Activated CD4-positive, alpha-beta T cell treated with anti-CD3 and anti-CD28 coated beads, Interleukin-2, amount 50 U/mL, for 1 hour (primary cell): ENCODE data around the gene MAML3.

Experiments used
- DNase-seq: peaks from one replicate; pipeline ENCODE4 v3.0.0-alpha.2; 2020

Gene MAML3

DNA sequence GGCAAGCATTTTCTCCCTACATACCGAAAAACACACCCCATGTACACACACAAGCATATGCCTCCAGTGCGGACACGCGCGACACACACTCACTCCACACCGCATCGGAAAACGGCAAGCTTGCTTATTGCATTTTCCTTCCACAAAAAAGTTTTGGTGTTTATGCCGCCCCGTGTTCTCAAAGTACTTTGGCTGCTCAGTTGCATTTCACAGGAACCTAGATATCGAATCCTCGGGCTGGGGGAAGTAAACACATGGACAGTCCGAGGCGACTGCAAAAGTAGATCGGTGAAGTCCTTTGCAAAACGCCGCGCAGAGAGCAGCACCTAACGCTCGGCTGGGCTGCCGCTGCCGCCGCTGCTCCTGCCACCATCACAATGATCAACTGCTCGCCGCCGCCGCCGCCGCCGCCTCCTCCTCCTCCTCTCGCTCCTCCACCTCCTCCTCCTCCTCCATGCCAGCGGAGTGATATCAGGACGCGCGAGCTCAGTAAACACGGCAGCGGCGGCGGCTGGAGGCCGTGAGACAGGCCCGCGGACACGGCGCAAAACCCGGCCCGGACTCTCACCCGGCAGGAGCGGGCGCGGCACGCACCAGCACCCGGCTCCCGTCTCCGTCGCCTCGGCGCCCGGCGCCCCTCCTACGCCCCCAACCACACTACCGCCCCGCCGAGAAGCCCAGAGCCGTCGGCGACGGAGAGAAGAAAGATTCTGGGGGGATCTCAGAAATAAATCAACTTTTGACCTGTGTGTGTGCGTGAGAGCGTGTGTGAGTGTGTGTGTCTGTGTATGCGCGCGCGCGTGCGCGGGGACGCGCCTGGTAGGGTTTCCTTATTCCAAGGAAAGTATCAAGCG, at the start of gene MAML3:
Gene MAML3, minus strand, starts transcription at position 467 of the 854 bp plus-strand sequence. CDS start 857 bp downstream, outside the sequence.
- peak; percentile 80 for DNase-seq

DNA sequence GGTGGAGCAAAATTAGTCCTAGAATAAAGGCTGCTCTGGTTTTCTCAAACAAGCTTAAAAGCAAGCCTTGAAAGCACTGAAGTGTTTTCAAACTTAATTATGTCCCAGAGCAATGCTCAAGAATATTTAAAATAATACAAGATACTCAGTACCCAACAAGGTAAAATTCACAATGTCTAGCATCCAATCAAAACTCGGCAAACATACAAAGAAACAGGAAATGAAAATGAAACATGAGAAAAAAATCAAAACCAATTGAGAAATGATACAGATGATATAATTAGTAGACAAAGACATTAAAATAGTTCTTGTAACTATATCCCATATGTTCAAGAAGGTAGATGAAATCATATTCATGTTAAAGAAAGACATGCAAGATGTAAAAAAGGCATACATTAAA, 45.0 kb upstream of the MAML3 start:
- no peak for DNase-seq

DNA sequence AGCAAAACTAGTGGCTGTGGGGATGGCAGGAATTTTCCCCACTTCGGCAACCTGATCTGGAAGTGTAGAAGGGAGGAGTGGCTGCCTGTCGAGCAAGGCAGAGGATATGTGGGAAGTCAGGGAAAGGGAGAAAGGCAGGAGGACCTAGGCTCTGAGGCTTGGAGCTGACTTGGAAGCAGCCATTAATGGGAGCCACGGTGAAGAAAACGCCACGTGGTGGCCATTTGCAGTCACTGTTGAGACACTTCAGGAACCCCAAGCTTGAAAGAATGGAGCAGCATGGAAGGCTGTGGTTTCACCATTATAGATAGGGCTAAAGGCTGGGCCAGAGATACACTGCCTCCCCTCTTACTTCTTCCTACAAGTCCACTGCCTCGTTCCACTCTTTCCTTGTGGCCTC, 41.8 kb upstream of the MAML3 start:
- no peak for DNase-seq

DNA sequence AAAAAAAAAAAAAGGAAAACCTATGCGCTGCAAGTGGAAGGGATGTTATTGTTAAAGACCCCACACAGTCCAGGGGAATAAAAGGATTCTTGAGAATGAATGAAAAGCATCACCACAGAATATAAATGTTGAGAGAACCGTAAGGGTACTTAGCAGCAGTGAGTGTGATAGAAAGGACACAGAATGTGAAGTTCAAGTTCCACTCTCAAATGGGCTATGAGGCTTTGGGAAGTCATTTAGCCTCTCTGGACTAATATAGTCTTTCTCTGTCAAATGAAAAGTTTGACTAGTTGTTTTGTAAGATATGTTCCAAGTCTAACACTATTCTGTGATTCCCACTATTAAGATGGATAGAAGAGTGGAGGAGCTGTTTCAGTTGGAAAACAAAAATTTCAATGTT, 35.8 kb upstream of the MAML3 start:
- no peak for DNase-seq

DNA sequence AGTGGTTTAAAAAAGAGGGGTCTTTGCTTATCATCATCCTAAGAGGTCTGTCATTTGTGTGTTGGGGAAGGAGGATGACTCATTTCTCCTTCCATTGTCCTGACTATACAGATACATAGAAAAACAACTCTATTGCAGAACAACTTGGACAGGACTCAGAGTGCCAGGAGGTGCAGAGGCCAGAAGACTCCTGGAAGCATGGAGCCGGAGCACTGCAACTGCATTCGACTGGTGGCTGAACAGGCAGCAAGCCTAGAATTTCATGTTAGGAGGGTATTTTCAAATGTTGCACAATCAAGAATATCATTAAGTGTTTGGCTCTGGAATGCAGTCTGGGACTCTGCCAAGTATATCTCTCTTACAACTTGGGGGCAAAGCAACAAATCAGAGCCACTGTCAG, 35.0 kb upstream of the MAML3 start:
- no peak for DNase-seq

DNA sequence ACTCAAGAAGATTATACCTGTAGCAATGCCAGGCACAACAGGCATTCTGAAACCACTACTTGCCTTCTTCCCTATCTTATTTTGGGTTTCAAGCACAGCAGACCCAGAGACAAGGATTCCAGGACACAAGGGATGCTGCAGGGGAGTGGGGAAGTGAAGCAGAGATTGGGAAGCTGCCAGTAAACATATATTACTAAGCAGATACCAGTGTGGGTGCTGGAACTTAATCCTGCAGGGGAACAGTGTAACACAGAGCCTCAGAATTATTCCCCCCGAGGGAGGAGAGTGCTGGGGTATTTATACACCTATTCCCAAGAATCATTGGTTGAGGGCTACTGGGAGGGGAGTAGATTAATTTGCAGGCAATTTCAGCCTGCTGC, 33.3 kb upstream of the MAML3 start:
- DNase-seq = no peak

DNA sequence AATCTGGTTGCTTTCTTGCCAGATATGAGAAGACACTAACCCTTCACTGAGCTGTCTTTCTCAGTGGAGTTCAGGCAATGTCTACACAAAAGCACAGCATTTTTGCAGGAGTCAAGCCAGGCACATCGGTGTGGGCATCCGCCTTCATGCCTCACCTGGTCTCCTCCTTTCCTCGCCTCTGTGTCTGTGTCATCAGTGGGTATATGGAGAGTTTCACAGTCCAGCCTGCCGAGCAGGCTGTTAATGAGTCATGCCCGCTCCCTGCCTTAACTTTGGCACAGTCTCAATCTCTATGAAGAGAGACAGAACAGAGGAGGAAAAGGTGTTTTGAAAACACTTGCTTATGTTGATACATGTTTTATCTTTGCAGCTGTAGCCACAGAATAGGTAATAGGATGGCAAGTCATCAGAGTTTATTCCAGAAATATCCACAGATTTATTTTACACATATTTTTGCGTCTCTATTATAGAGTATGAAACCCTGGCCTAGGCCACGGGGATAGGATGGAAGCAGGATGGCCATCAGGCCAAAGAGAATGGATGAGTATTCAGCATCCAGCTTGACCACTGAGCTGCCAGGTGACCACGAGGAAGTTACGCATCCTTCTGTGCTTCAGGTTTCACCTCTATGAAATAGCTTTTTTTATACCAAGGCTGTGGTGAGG, 32.8 kb upstream of the MAML3 start:
- DNase-seq = no peak

DNA sequence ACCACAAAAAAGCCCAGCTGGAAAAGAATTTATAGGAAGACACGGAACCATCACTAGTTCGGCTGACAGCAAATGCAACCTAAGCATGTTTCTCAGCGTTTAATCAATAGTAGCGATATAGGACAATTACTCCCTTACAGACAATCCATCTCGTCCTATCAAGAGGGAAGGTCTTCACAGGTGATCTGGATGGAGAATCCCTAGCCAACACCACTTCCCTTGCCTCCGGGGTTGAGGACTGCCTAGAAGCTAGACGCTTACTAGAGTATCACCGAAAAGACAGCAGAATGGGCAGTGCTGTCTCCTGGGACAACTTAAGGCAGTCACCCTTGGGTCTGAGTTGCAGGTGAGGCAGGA, 32.1 kb upstream of the MAML3 start:
- no peak for DNase-seq

DNA sequence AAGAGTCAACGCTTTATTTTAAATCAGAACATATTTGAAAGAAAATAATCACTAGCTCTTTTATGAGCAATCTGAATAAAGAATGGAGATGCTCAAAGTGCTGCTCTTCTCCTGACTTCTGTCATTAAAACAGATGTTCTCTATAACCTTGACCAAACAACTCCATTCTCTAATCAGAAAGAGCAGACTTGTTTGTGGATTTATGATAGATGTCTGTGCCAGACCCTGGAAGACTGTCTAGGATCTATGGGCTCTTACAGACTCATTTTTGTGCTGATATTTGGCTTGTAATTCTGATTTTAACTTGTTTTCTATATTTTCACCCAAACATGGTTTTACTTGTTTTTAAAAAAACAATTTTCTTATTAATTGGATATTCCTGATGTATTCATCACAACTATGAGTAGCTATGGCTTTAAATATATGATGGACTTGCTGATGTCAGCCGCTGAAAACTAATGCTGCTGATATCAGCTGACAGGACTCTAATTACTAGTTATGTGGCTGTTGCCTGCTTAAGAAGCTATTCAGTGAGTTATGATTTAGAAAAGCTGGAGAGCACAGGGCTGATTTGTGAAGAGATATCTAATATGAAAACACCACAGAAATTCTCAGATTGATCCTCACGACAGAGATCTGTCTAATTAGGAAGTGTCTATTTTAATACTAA, 31.6 kb upstream of the MAML3 start:
- no peak for DNase-seq

DNA sequence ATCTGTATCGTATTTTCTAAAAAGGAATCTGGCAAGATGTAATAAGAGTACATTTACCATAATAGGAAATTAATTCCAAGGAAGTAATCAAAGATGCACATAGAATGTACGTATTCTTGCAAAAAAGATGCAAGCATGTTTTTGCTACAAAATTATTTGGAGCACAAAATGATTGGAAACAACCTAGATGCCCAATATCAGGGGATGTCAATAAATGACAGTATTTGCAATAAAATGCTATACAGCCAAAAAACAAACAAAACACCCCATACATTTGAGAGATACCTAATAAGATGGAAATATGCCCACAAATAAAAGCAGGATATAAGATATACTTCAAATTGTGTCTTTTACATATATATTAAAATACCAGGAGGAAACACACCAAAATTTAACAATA, 29.3 kb upstream of the MAML3 start:
- DNase-seq = no peak

DNA sequence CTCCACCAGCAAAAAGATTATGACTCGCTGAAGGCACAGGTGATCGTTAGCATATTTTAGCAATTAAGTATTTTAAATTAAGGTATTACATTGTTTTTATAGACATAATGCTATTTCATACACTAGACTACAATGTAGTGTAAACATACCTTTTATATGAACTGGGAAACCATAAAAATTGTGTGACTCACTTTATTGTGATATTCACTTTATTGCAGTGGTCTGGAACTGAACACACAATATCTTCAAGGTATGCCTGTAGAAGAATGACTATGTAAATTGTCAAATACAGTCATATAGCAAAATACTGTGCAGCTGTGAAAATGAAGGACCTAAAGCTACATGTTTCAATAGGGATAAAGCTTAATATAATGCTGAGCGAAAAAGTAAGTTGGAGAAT, 26.6 kb upstream of the MAML3 start:
- DNase-seq = no peak

DNA sequence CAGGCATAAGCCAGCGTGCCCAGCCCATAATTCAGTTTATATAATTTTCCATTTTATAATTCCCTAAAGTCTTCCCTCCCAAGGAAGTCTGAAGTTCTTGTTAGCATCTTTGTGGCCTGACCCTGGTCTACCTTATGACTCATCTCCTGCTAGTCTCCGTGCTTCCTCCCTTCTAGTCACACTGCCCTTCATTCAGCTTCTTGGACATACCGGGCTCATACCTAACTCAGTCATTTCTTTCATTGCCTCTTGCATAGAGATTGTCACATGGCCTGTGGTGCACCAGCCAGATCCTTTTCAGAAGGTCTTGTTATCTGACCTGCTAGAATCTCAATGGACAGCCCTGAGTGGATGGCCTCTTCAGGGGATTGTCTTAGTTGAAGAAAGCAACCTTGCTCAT, 22.8 kb upstream of the MAML3 start:
- no peak for DNase-seq

DNA sequence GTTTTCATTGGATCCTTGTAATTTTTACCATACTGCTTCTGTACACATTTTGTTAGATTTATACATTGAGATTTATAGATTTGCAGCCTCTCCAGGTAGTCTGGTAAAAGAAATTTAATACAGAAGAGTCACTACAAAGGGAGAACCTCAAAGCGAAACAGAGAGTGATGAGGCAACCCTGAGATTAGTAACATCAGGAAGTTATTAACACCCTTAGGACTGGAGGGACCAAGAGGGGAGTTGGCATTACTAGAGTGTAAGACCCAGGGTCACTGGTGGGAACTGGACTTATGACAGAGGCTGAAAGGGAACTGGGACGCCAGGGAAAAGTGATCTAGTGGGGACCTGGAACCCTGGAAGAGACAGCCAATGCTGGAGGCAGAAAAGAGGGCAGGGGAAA, 20.6 kb upstream of the MAML3 start:
- no peak for DNase-seq

DNA sequence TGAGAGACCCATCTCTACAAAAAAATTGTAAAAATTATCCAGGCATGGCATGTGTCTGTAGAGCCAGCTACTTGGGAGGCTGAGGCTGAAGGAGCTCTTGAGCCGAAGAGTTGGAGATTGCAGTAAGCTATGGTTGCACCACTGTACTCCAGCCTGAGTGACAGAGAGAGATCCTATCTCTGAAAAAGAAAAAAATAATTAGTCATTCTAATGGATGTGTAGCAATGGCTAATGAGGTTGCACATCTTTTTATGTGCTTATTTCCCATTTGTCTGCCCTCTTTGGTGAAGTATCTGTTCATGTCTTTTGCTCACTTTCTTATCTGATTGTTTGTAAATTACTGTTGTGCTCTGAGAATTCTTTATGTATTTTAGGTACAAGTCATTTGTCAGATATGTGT, 19.0 kb upstream of the MAML3 start:
- no peak for DNase-seq

DNA sequence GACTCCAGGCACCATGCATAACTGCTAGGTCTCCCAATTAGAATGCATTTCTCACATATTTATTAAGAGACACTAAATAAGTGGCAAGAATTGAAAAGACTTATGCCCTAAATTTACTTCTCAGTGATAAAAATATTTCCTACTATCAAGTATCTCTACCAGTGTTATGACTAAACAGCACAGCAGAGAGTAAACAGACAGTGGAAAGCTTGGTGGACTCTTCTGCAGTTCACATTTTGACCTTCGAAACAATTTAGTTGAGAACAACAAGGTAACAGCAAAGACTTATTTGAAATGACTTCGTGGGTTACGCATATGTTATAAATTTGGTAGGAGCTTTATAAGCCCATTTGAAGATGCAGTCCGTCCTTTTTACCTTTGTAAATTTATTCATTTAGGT, 16.3 kb upstream of the MAML3 start:
- DNase-seq = no peak

DNA sequence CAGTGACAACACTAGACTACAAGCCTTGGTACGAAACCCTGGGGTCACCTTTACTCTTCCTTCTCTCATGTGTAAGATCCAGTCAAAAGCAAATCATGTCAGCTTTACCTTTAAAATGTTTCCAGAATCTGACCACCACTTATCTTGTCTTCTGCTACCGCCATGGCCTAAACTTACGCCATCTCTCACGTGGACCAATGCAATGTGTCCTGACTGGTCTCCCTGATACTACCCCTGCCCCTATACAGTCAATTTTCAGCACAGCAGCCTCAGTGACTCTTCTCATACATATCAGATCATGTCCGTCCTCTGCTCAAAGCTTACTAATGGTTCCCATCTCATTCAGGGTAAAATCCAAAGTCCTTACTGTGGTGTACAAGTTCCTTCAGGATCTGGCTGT, 15.0 kb upstream of the MAML3 start:
- no peak for DNase-seq

DNA sequence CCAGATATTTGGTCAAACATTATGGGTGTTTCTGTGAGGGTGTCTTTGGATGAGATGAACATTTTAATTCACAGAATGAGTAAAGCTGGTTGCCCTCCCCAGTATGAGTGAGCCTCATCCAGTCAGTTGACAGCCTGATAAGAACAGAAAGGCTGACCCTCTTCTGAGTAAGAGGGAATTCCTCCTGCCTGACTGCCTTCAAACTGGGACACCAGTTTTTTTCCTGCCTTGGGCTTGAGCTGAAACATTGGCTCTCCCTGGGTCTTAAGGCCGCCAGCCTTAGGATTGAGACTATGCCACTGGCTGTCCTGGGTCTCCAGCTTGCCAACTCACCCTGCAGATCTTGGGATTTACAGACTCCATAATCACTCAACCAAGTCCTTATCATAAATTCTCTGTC, 14.5 kb upstream of the MAML3 start:
- DNase-seq = no peak

DNA sequence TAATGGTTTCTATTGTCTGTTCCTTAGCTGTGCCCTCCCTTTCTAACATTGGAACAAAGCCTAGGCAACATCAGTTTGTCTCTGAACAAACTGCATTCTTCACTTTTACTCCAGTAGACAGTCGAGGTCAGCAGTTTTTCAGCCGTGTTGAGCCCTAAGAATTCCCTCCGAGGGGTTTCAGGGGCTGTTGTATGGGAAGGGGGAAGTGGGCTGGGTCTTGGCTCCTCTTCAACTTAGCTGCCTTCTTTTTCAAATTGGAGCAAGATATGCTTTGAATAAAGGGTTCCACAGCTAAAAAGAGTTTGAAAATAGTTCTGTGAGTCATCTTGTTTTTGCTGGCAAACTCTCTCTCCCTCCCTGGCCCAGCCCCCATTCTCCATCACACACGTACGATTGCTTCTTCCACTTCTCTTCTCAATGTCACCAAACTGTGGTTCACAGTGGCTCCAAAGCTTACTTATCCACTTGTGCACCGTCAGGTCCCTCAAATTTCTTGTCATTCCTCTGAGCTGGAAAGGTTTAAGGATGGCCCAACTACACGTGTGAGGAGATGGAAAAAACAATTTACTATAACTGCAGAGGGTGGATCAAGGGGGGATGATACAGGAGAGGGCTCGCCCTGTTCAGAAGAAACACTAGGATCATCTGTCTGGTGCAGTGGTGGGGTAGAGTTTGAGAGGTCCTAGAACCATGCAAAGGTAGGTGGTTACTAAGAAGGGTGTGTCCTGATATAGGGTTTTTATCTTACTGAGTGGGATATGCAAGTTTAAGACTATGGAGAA, 9.2 kb upstream of the MAML3 start:
- no peak for DNase-seq

DNA sequence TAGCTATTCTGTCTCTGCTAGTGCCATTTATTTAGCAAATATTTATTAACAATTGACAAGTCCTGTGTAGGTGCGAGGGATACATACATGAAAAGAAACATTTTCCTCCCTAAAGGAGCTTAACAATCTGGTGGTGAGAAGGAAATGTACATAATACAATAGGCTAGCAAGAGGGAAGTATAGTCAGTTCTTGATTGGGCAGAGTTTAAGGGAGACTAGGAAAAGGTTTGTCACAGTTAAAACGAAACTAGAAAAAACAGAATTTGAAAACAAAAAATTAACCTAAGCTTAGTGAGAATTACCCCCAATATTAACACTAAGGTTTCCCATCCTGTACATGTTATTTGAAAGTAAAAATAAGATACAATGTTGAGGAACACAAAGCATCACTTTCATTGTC, 8.6 kb upstream of the MAML3 start:
- no peak for DNase-seq

DNA sequence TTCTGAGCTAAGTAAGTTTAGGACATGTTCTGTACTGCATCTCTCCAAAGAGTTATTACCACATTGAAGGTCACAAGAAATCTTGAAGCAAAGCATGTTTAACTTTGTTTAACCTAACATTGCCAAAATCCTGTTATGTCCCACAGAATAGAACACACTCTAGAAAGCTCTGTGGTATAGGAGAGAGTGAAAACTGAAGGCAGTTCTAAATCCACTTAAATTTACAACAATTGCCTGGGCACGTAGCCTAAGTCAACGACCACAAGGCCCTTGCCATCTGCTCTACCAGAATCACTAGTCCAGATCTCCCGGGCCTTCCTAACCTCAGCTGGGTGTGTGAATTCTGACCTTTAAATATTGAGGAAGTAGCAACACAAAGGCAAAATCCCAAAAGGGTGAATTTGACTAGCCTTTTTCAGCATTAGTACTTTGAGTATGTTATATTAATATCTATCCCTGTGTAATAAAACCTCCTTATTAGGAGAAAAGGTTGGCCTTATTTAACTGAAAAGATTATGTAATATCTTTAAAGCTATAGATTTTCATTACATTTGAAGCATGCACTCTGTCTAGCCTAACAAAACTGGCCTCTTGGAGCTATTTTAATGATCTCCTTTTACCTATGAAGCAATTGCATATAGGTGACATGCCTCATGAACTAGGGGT, 4.5 kb upstream of the MAML3 start:
- no peak for DNase-seq

DNA sequence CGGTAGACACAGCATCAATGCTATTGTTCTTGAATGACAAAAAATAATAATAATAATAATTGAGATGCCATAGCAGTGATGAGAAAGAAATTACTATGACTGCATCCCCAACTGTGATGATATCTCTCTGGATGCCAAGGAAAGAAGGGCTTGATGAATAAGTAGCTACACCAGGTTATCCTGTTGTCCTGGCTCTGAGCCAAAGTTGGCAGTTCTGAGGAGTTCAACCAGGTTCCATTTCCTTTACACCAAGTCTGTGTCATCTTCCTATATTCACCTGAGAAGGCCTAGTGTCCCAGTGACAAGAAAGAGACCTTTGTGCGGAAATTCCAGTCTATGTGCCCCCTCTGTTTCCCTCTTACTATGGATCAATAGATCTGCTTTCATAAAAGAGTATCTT, 3.4 kb upstream of the MAML3 start:
- DNase-seq = no peak

DNA sequence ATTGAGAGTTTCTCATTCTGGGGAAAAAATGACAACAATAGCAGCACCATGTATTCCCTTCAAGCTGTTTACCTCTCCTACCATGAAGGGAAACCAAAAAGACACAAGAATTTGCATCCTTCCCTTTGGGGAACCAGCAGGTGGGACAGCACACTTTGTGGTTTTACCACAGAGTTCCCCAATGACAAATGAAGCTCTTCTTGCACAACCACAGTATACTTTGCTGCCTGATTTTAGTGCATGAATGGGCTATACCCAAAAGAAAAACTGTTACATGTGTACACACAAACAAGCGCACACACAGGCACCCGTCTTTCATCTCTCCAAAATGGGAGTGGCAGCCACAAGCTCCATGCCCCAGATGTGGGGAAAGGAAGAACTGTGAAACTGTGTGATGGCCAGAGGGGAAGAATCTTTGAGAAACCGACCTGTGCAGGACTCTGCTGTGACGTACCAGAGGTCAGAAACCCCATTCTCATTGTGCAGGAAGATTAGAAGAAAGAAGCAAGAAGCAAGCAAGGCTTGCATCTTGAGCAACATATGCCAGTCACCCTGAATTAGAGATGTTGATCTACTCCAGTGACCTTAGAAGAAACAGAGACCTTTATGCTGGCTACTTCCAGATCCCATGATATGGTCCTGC, 2.7 kb upstream of the MAML3 start:
- DNase-seq = no peak

DNA sequence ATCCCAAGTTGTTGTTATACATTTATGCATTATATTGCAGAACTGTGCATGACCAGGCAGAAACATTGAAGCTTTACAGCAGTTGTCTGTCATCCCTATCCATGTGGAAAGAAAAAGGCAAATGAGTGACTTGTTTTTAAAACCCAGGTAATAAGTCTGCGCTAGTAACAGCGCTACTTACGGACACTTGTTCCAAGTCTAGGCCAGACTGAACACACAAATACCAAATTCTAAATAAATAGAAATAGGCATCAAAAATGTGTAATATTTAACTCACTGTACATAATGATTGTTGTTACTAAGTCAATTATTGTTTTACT, 548 bp upstream of the MAML3 start:
- DNase-seq = no peak
